Measurements from ENCODE around the gene ANGPT4.

ANGPT4 gene

DNA sequence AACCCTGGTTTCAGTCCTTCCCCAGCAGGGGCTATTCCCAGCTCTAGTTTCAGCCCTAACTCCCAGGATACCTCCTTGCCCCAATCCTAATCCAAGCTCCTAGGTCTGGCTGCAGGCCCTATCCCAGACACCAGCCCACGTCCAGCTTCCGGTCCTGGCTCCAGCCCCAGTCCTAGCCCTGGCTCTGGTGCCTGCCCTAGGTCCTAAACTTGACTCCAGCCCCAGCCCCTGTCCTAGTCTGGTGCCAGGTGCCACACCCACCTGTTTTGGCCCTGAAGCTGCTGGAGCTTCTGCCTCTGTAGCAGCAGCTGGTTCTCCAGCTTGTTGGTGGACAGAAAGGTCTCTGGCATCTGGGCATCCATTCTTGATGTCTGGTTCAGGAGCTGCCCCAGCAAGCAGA lies 28.1 kb downstream of the ANGPT4 start:
- no peaks in the 10 kb centered on the region for H3K9me3 ChIP-seq (ENCODE audit: control insufficient read depth, insufficient read depth, low read depth, low read length)
- H3K9ac ChIP-seq (ENCODE audit: low read length): no peak overlapping the region
- H3K4me3 ChIP-seq (ENCODE audit: low read depth, low read length): no peak overlapping the region
- no peak overlapping the region for H3K27ac ChIP-seq (ENCODE audit: low read depth, low read length)
- no peaks in the 10 kb centered on the region for H3K36me3 ChIP-seq (ENCODE audit: control insufficient read depth, insufficient read depth, low read length)
- H3K27me3 ChIP-seq (ENCODE audit: control insufficient read depth, insufficient read depth, low read length): peaks cover 21% of the 10 kb centered on the region
- peaks cover 3% of the 10 kb centered on the region; the same call in 1 of the 2 replicates for H3K4me1 ChIP-seq (ENCODE audit: control insufficient read depth, insufficient read depth, low read length)

- Histone ChIP-seq H3K4me3 (ENCODE audit: low read depth, low read length) (no peak overlapping the region), H3K4me1 (ENCODE audit: control insufficient read depth, insufficient read depth, low read length) (peaks cover 3% of the 10 kb centered on the region; the same call in 1 of the 2 replicates), H3K27ac (ENCODE audit: low read depth, low read length) (no peak overlapping the region), H3K9me3 (ENCODE audit: control insufficient read depth, insufficient read depth, low read depth, low read length) (no peaks in the 10 kb centered on the region), H3K9ac (ENCODE audit: low read length) (no peak overlapping the region), H3K36me3 (ENCODE audit: control insufficient read depth, insufficient read depth, low read length) (no peaks in the 10 kb centered on the region), H3K27me3 (ENCODE audit: control insufficient read depth, insufficient read depth, low read length) (peaks cover 21% of the 10 kb centered on the region)
Observed at GRCh38 chr20:887137-887536, 29.0 kb downstream of the ANGPT4 start.

DNA sequence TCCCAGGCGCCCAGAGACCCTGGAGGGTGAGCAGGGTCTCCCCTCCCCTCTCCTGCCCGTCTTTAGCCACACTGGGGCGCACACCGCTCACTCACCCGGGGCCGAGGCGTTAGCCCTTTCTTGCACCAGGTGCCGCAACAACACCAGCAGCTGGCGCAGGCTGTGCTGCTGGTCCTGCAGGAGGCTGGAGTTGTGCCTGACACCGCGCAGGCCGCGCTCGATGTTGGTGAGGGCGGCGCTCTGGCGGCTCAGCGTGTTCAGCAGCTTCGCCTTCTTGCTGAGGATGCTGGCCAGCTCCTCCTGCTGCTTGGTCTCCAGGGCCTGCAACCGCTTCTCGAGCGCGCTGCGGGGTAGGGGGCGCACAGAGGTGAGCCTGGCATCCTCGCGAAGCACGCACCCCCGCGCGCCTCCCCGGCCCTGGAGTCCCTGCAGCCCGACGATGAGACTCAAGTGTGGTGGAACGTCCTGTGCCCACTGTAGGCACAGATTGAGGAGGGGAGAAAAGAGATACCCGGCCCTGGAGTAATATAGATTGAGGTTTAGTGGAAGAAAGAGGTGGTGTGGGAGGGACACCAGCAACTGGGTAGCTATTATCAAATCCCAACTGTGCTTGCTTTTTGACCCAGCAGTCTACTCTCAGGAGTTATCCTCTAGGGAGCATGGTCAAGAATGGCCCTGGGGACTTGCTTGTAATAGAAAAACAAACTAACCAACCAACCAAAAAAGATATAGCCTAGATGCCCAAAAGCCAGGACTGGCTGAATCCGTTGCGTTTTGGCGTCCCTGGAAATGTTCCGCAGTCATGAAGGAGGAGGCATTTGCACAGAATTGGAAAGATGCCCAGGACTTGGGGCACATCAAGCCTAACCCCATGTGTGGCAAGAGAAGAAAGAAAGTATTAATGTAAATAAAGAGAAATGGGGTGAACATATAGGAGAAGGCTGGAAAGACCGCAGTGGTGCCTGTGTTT lies 30.9 kb downstream of the ANGPT4 start:
- Histone ChIP-seq H3K27me3 (ENCODE audit: control insufficient read depth, insufficient read depth, low read length) (peaks cover 21% of the 10 kb centered on the region), H3K27ac (ENCODE audit: low read depth, low read length) (no peak overlapping the region), H3K4me1 (ENCODE audit: control insufficient read depth, insufficient read depth, low read length) (0 out of 2 replicates have a peak, but pooled peaks cover 3% of the 10 kb centered on the region), H3K36me3 (ENCODE audit: control insufficient read depth, insufficient read depth, low read length) (no peaks in the 10 kb centered on the region), H3K4me3 (ENCODE audit: low read depth, low read length) (no peak overlapping the region), H3K9ac (ENCODE audit: low read length) (no peak overlapping the region), H3K9me3 (ENCODE audit: control insufficient read depth, insufficient read depth, low read depth, low read length) (no peaks in the 10 kb centered on the region)

GRCh38 chr20:881783-882144 lies 34.4 kb downstream of the ANGPT4 start:
- 0 out of 2 replicates have a peak, but pooled peaks cover 3% of the 10 kb centered on the region for H3K4me1 ChIP-seq (ENCODE audit: control insufficient read depth, insufficient read depth, low read length)
- no peaks in the 10 kb centered on the region for H3K9me3 ChIP-seq (ENCODE audit: control insufficient read depth, insufficient read depth, low read depth, low read length)
- peaks cover 21% of the 10 kb centered on the region for H3K27me3 ChIP-seq (ENCODE audit: control insufficient read depth, insufficient read depth, low read length)
- H3K27ac ChIP-seq (ENCODE audit: low read depth, low read length): no peak overlapping the region
- no peak overlapping the region for H3K4me3 ChIP-seq (ENCODE audit: low read depth, low read length)
- no peak overlapping the region for H3K9ac ChIP-seq (ENCODE audit: low read length)
- H3K36me3 ChIP-seq (ENCODE audit: control insufficient read depth, insufficient read depth, low read length): no peaks in the 10 kb centered on the region

- no peaks in the 10 kb centered on the region for H3K9me3 ChIP-seq (ENCODE audit: control insufficient read depth, insufficient read depth, low read depth, low read length)
- peaks cover 17% of the 10 kb centered on the region for H3K27me3 ChIP-seq (ENCODE audit: control insufficient read depth, insufficient read depth, low read length)
- no peak overlapping the region for H3K27ac ChIP-seq (ENCODE audit: low read depth, low read length)
- no peak overlapping the region for H3K9ac ChIP-seq (ENCODE audit: low read length)
- H3K4me1 ChIP-seq (ENCODE audit: control insufficient read depth, insufficient read depth, low read length): 0 out of 2 replicates have a peak, but pooled peaks cover 3% of the 10 kb centered on the region
- H3K4me3 ChIP-seq (ENCODE audit: low read depth, low read length): no peak overlapping the region
- H3K36me3 ChIP-seq (ENCODE audit: control insufficient read depth, insufficient read depth, low read length): no peaks in the 10 kb centered on the region
Observed at GRCh38 chr20:881051-881782, 34.9 kb downstream of the ANGPT4 start.

DNA sequence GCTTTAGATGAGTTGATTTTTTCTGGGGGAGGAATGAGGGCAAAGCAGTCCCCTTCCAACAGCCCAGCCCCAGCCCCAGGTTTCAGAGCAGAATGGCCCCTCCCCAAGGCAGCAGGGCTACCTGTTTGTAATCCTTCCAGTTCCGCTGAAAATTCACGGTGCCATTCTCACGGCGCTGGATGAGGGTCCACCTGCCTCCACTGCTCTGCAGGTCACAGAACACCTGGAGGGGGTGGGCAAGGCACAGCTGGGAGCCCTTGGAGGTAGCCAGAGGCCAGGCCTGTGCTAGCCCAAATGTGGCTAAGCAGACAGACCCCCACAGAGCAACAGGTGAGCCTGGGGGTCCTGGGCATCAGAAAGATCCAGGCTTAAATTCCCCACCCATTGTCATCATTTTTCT lies 36.5 kb downstream of the ANGPT4 start:
- Histone ChIP-seq H3K4me3 (ENCODE audit: low read depth, low read length) (no peak overlapping the region), H3K9ac (ENCODE audit: low read length) (no peak overlapping the region), H3K9me3 (ENCODE audit: control insufficient read depth, insufficient read depth, low read depth, low read length) (no peaks in the 10 kb centered on the region), H3K27ac (ENCODE audit: low read depth, low read length) (no peak overlapping the region), H3K27me3 (ENCODE audit: control insufficient read depth, insufficient read depth, low read length) (peaks cover 7% of the 10 kb centered on the region; the same call in 1 of the 2 replicates), H3K4me1 (ENCODE audit: control insufficient read depth, insufficient read depth, low read length) (no peaks in the 10 kb centered on the region), H3K36me3 (ENCODE audit: control insufficient read depth, insufficient read depth, low read length) (no peaks in the 10 kb centered on the region)

DNA sequence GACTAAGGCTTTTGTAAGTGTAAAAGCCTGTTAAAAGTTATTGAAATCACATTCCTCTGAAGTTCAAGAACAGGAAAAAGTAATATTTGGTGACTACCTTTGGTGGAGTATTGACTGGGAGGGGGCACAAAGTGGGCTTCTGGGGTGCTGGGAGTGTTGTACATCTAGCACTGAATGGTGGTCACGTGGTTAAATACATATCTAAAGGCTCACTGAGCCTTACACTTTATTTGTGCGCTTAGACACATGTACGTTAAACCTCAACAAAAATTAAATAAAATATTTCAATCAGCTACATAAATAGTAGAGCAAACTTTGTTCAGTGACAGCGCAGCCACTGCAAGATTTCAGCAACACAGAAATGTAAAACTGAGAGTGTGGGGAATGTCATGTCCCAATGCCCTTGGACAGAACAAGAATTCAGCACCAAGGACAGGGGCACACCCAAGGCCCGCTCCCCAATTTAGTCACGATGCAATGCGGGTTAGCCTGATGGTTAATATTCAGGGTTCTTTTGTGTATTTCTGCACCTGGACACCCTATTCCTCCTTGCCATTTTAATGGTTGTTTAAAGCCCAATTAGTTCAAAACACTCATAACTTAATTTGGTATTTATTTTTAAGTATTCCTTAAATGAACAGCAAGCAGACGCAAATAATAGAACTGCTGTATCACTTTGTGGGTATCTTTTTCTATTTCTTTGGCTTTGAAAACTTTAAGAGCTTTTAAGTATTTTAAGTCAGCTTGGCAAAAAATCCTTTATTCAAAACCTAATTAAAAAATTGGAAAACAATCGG lies 37.4 kb downstream of the ANGPT4 start:
- Histone ChIP-seq H3K27me3 (ENCODE audit: control insufficient read depth, insufficient read depth, low read length) (peaks cover 6% of the 10 kb centered on the region; the same call in 1 of the 2 replicates), H3K4me1 (ENCODE audit: control insufficient read depth, insufficient read depth, low read length) (no peaks in the 10 kb centered on the region), H3K9ac (ENCODE audit: low read length) (no peak overlapping the region), H3K9me3 (ENCODE audit: control insufficient read depth, insufficient read depth, low read depth, low read length) (no peaks in the 10 kb centered on the region), H3K27ac (ENCODE audit: low read depth, low read length) (no peak overlapping the region), H3K4me3 (ENCODE audit: low read depth, low read length) (no peak overlapping the region), H3K36me3 (ENCODE audit: control insufficient read depth, insufficient read depth, low read length) (no peaks in the 10 kb centered on the region)

DNA sequence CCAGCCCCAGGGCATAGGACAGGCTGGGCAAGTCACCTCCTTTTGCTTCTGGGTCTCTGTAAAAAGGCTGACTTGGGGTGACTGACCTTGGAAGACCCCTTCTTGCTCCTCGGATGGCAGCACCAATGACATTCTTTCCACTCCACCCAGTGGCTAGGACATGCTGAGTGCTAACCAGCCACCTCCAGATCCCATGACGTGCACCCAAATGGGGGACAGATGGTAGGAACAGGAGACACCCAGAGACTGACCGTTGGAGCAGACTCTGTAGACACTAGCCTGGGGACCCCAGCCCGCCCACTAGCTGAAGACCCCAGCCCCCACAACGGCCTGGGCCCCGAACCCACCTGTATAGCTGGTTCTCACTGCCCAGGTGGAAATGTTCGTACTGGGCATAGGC lies 38.3 kb downstream of the ANGPT4 start:
- Histone ChIP-seq H3K4me1 (ENCODE audit: control insufficient read depth, insufficient read depth, low read length) (peaks cover 7% of the 10 kb centered on the region), H3K4me3 (ENCODE audit: low read depth, low read length) (no peak overlapping the region), H3K27ac (ENCODE audit: low read depth, low read length) (no peak overlapping the region), H3K36me3 (ENCODE audit: control insufficient read depth, insufficient read depth, low read length) (no peaks in the 10 kb centered on the region), H3K27me3 (ENCODE audit: control insufficient read depth, insufficient read depth, low read length) (no peaks in the 10 kb centered on the region; the same call in 1 of the 2 replicates), H3K9ac (ENCODE audit: low read length) (no peak overlapping the region), H3K9me3 (ENCODE audit: control insufficient read depth, insufficient read depth, low read depth, low read length) (no peaks in the 10 kb centered on the region)

DNA sequence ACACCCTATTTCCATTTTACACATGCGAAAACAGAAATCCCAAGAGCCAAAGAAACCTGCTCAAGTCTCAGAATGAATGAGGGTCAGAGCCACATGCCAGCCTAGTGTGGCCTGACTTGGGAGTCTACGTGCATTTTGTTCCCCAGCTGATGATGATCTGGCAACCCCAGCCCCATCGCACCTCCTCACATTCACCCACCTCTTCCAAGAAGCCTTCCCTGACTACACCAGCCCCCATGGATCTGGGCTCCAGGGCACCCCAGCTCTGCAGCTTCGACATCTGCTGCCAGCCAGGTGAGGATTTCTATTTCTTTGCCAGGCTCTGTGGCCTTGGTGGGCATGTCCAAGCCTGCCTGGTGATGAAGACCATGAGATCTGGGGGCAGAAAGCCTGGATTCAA lies 41.0 kb downstream of the ANGPT4 start:
- Histone ChIP-seq H3K9ac (ENCODE audit: low read length) (no peak overlapping the region), H3K4me3 (ENCODE audit: low read depth, low read length) (no peak overlapping the region), H3K4me1 (ENCODE audit: control insufficient read depth, insufficient read depth, low read length) (peaks cover 8% of the 10 kb centered on the region), H3K9me3 (ENCODE audit: control insufficient read depth, insufficient read depth, low read depth, low read length) (no peaks in the 10 kb centered on the region), H3K27me3 (ENCODE audit: control insufficient read depth, insufficient read depth, low read length) (peaks cover 4% of the 10 kb centered on the region; the same call in 1 of the 2 replicates), H3K27ac (ENCODE audit: low read depth, low read length) (no peak overlapping the region), H3K36me3 (ENCODE audit: control insufficient read depth, insufficient read depth, low read length) (no peaks in the 10 kb centered on the region)

DNA sequence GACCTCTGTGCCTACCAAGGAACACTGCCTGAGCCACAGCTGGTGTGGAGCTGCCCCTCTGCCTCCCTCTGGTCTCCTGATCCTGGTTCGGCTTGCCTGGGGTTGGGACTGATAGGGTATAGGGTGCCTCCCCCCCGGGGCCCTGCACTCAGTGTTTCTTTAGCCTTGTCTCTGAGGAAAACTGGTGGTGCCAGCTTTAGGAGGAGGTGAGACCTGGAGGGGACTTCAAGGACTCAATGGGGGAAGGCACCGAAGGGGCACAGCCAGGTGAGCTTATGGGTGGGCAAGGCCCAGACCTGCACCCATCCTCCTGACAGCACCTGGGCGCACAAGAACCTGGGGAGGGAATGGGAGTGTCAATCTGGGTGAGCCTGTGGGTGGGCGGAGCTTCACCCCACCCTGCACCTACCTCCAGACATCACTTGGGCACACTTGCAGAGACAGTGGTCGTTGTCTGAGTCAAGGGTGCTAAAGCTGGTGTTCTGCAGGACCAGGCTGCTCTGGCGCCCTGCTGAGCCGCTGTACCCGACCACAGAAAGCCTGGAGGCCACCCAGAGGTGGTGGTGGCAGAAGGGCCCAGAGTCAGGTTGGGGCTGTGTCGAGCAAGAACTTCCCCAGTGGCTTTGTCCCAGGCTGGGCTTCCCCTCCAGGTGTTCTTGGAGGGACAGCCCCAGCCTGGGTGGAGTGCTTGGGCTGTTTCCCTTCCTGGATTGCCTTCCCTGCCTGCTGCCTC lies 42.1 kb downstream of the ANGPT4 start:
- H3K9me3 ChIP-seq (ENCODE audit: control insufficient read depth, insufficient read depth, low read depth, low read length): no peaks in the 10 kb centered on the region
- H3K4me3 ChIP-seq (ENCODE audit: low read depth, low read length): no peak overlapping the region
- no peaks in the 10 kb centered on the region for H3K36me3 ChIP-seq (ENCODE audit: control insufficient read depth, insufficient read depth, low read length)
- H3K9ac ChIP-seq (ENCODE audit: low read length): no peak overlapping the region
- peaks cover 4% of the 10 kb centered on the region; the same call in 1 of the 2 replicates for H3K27me3 ChIP-seq (ENCODE audit: control insufficient read depth, insufficient read depth, low read length)
- no peak overlapping the region for H3K27ac ChIP-seq (ENCODE audit: low read depth, low read length)
- H3K4me1 ChIP-seq (ENCODE audit: control insufficient read depth, insufficient read depth, low read length): peaks cover 8% of the 10 kb centered on the region

All from HUES6 (cell line).